Urinary bladder (tissue), 4 donors: ENCODE results near the gene ADGRV1. TPM values are rescaled to one million over a fixed set of nuclear protein-coding genes. Genes with fewer than 3 reads are reported as not detected.

Experiments
- DNase-seq: peaks from one replicate; pipeline ENCODE4 v3.0.0-alpha.2; 2015; ENCODE audit errors: extremely low spot score
- H3K27ac ChIP-seq: one replicate; pipeline ENCODE4 v1.5.1; 2013; ENCODE audit warnings: low read depth, mild to moderate bottlenecking, moderate library complexity
- H3K36me3 ChIP-seq: one replicate; pipeline ENCODE4 v1.6.1; 2013; ENCODE audit warnings: mild to moderate bottlenecking, moderate library complexity; ENCODE audit not compliant: insufficient read depth
- H3K4me1 ChIP-seq: one replicate; pipeline ENCODE4 v1.6.1; 2013; ENCODE audit warnings: mild to moderate bottlenecking, moderate library complexity; ENCODE audit not compliant: insufficient read depth
- H3K4me3 ChIP-seq: one replicate; pipeline ENCODE4 v1.5.1; 2013; ENCODE audit warnings: low read depth, low read length
- WGBS: extraction: QIAGEN DNeasy Blood & Tissue Kit; methylation state at CpG from one replicate; pipeline ENCODE4 v1.1.7; 2013; 5-methylcytosine and 5-hydroxymethylcytosine counted together
- polyA plus RNA-seq: library from polyadenylated mRNA; stranded (reverse); fragments of 200-250 nt; gene quantifications from one replicate; pipeline ENCODE4 v1.2.3, GENCODE V29; 2013
- total RNA-seq: library from RNA; depleted of rRNA; stranded (reverse); fragments of >200 nt; gene quantifications from one replicate; pipeline ENCODE4 v1.2.3, GENCODE V29; 2014
- donor health status: healthy with polysubstance abuse.
- donor health status: healthy.

ADGRV1 gene
- total and polyA plus RNA-seq, 2 donors: 4.0 to 6.6 TPM

GRCh38 chr5:90854169-90854568, 295.6 kb downstream of the ADGRV1 start:
- WGBS: 77% methylated on average over 2 of the region's 2 CpGs
- H3K4me1 ChIP-seq: no peaks in the 10 kb centered on the region
- H3K36me3 ChIP-seq: no peaks in the 10 kb centered on the region
- H3K27ac ChIP-seq: no peak overlapping the region
- no peak for DNase-seq
- H3K4me3 ChIP-seq: no peak overlapping the region

GRCh38 chr5:90855296-90856010, 296.9 kb downstream of the ADGRV1 start:
- Histone ChIP-seq H3K4me1 (no peaks in the 10 kb centered on the region), H3K27ac (no peak overlapping the region), H3K4me3 (no peak overlapping the region), H3K36me3 (no peaks in the 10 kb centered on the region)
- DNase-seq: no peak
- 85% methylated on average over 4 of the region's 4 CpGs for WGBS

GRCh38 chr5:90861843-90862586, 303.4 kb downstream of the ADGRV1 start:
- Histone ChIP-seq H3K36me3 (no peaks in the 10 kb centered on the region), H3K4me3 (no peak overlapping the region), H3K27ac (no peak overlapping the region), H3K4me1 (no peaks in the 10 kb centered on the region)
- WGBS: 93% methylated on average over 3 of the region's 3 CpGs
- no peak for DNase-seq

GRCh38 chr5:90865180-90865579, 306.6 kb downstream of the ADGRV1 start:
- Histone ChIP-seq H3K4me1 (no peaks in the 10 kb centered on the region), H3K36me3 (no peaks in the 10 kb centered on the region), H3K4me3 (no peak overlapping the region), H3K27ac (no peak overlapping the region)
- DNase-seq: no peak
- 81% methylated on average over 4 of the region's 4 CpGs for WGBS

GRCh38 chr5:90866333-90866732, 307.7 kb downstream of the ADGRV1 start:
- DNase-seq: no peak
- Histone ChIP-seq H3K4me3 (no peak overlapping the region), H3K27ac (no peak overlapping the region), H3K36me3 (no peaks in the 10 kb centered on the region), H3K4me1 (no peaks in the 10 kb centered on the region)
- 2% methylated on average over 2 of the region's 2 CpGs for WGBS

GRCh38 chr5:90866915-90867731, 308.5 kb downstream of the ADGRV1 start:
- DNase-seq: no peak
- Histone ChIP-seq H3K4me1 (no peaks in the 10 kb centered on the region), H3K36me3 (no peaks in the 10 kb centered on the region), H3K27ac (no peak overlapping the region), H3K4me3 (no peak overlapping the region)
- 91% methylated on average over 5 of the region's 5 CpGs for WGBS

- Histone ChIP-seq H3K36me3 (no peaks in the 10 kb centered on the region), H3K4me3 (no peak overlapping the region), H3K27ac (no peak overlapping the region), H3K4me1 (no peaks in the 10 kb centered on the region)
- DNase-seq: no peak
- 95% methylated on average over 4 of the region's 4 CpGs for WGBS
These were observed 310.2 kb downstream of the ADGRV1 start for GRCh38 chr5:90868799-90869198.

GRCh38 chr5:90871391-90871991, 312.9 kb downstream of the ADGRV1 start:
- WGBS: 78% methylated on average over 3 of the region's 3 CpGs
- no peak overlapping the region for H3K27ac ChIP-seq
- no peaks in the 10 kb centered on the region for H3K36me3 ChIP-seq
- DNase-seq: no peak
- no peaks in the 10 kb centered on the region for H3K4me1 ChIP-seq
- H3K4me3 ChIP-seq: no peak overlapping the region

GRCh38 chr5:90873033-90873517, 314.5 kb downstream of the ADGRV1 start:
- no peak overlapping the region for H3K27ac ChIP-seq

GRCh38 chr5:90874066-90874465, 315.5 kb downstream of the ADGRV1 start:
- no peak for DNase-seq
- Histone ChIP-seq H3K4me1 (no peaks in the 10 kb centered on the region), H3K36me3 (no peaks in the 10 kb centered on the region), H3K4me3 (no peak overlapping the region), H3K27ac (peak overlapping the region; percentile 32)
- 96% methylated on average over 5 of the region's 5 CpGs for WGBS

More at GRCh38 chr5:90873033-90873517, 314.5 kb downstream of the ADGRV1 start:
- DNase-seq: no peak
- Histone ChIP-seq H3K4me3 (no peak overlapping the region), H3K36me3 (no peaks in the 10 kb centered on the region), H3K4me1 (no peaks in the 10 kb centered on the region)
- WGBS: 73% methylated on average over 3 of the region's 3 CpGs

GRCh38 chr5:90875456-90875855, 316.9 kb downstream of the ADGRV1 start:
- no peak overlapping the region for H3K27ac ChIP-seq
- H3K36me3 ChIP-seq: no peaks in the 10 kb centered on the region
- DNase-seq: no peak
- no peaks in the 10 kb centered on the region for H3K4me1 ChIP-seq
- H3K4me3 ChIP-seq: no peak overlapping the region

- H3K4me3 ChIP-seq: no peak overlapping the region
- DNase-seq: no peak
- no peak overlapping the region for H3K27ac ChIP-seq
- H3K4me1 ChIP-seq: no peaks in the 10 kb centered on the region
- H3K36me3 ChIP-seq: no peaks in the 10 kb centered on the region
- WGBS: 59% methylated on average over 1 of the region's 1 CpG
These were observed 317.8 kb downstream of the ADGRV1 start for GRCh38 chr5:90876366-90876765.

GRCh38 chr5:90877049-90877448, 318.5 kb downstream of the ADGRV1 start:
- no peak for DNase-seq
- 97% methylated on average over 2 of the region's 2 CpGs for WGBS
- Histone ChIP-seq H3K4me3 (no peak overlapping the region), H3K27ac (no peak overlapping the region), H3K36me3 (no peaks in the 10 kb centered on the region), H3K4me1 (no peaks in the 10 kb centered on the region)
